ENCODE data around the gene DNAH9.

GRCh38 chr17:11855306-11855705 is 257.0 kb downstream of the DNAH9 start:
- TF ChIP-seq POLR2A (IDR thresholded peaks at IDR 0.05) (no peak), CTCF (IDR thresholded peaks at IDR 0.05) (no peak)
